NCI-H748 (cell line): Measurements from ENCODE around the gene EOLA2.
"Not testable (repeated sequence)": the region's sequence is repeated elsewhere in the genome, so short reads cannot be mapped to it uniquely, and the experiment has no call there.

Experiments used
- DNase-seq: peaks from one replicate; lab custom pipeline; 2025; ENCODE audit not compliant: unreplicated experiment; lab: John Stamatoyannopoulos, UW

Gene EOLA2

DNA sequence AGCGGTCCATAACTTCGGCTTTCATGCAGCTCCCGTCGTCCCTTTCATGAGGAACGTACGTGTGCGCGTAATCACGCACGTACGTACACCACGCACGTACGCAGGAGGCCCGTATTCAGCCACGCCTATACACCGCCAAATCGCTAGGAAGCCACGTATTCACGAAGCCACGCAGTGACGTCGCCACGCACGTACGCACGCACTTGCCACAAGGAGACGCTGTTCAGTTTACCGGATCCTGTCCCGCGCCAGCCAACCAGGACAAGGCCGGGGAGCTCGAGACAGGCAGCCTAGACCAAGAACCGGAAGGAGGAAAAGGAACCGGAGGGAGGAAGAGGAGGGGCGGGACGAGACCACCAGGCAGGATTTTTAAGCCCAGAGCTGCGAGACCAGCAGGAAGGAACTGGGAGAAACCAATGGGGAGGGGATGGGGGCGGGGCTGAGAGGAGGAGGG is at the start of gene EOLA2:
Gene EOLA2, minus strand, starts transcription at position 65 of the 454 bp plus-strand sequence. CDS start 4,617 bp downstream, outside the sequence.
- DNase-seq: peak; percentile 98

DNA sequence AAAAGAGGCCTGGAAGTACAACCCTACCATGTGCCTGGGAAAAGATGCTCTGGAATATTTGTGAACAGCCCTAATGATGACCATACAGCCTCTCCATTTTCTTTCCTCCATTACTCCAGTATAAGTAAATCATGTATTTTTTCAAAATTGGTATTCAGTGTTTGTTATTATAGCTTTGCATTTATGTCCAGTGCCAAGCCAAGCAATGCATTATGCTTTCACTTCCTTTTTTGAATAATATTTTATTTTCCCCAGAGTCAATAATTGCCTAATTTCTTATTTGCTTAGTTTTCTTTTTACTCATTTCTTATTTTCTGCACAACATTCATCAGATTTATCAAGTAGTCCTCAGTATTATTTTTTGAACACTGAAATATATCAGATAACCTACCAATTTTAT is 49.3 kb upstream of the EOLA2 start:
- DNase-seq: no peak

DNA sequence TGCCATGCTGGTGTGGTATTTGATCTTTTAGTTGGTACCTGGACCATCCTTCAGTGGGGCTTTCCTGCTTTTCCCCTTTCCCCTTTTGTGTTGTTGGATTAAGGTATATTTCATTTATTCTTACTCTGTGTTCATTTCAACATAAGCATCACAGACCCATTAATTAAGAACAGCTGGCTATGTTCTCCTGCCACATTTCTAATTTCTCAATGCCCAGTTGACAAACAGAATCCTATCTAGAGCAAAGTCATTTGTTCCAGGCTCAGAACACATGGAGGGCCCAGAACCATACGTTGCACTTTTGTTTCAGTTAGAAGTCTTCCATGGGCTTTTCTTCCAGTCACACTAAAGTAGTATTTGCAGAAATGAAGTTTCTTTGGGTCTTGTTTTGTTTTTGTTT is 46.1 kb upstream of the EOLA2 start:
- no peak for DNase-seq

DNA sequence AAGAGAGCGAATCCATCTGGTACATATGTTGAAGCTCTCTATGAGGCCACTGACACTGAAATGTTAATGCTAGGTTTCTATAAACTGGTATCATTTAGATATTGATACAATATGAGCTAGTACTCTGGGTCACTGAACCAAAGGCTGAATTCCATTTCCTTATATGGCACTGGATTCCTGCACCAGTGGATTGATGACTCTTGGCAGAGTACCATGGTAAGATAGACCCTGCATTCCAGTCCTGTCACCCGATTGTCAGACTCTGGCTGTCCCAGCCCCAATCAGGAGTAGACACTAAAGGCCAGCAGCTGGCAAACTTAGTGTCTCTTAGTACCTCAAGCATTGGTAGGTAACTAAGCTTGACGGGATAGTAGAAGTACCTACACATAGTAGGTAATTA is 44.0 kb upstream of the EOLA2 start:
- no peak for DNase-seq

DNA sequence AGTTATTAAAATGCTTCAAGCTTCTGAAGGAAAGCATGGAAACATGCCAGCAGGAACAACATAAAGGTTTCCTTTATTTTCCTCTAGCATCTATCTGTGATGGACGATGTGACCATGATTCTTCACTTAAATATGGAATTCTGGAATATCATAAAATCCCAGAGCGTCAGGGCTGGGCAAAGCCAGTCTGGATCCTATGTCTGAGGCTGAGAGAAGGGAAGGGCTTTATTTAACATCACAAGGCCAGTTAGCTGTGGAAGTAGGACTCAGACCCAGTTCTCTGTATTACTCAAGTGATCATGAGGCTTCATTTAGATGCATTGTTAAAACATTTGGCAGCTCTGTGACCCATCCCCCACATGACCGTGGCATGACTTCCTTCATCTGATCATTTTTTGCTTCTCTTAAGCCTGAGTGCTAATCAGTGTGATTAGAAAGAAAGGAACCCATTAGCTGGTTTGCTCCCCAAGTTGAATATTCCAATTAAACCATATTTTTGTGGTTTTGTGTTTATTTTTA is 40.9 kb upstream of the EOLA2 start:
- DNase-seq: no peak

DNA sequence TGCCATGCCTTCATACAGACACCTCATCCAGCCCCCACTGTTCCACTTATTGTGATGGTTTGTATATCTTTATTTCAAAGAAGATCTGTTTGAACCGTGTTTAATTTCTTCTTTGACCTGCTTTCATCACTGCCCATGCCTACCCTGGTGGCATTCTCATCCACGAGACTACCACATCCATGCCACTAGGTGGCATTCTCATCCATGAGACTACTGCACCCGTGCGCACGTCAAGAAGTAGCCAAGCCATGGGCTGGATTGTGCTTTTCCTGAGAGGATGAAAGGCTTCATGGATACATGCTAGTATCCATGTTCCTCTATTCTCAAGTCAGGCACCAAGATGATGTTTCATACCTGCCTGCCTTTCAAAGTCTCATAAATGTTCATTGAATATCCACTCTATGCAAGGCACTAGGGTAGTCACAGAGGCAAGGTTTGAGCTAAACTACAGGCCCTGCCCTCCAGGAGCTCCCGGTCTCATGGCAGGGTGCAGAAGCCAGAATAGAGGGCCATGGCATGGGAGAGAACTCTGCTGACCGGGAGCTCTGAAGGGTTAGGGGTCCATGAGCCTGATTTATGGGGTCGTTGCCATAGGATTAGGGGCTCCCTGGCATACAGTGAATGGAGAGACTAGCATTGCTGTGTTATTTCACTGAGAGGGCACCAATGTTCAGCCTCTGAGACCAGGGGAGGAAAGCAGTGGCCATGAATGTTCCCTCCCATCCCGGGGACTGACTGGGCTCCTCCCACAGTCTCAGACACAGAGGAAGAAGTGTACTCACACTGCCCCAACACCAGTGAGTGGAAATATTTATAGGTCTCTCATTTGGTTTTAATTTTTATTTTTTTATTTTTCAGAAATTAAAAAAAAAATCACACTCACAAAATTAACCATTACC is 24.8 kb upstream of the EOLA2 start:
- DNase-seq: peak; percentile 53

DNA sequence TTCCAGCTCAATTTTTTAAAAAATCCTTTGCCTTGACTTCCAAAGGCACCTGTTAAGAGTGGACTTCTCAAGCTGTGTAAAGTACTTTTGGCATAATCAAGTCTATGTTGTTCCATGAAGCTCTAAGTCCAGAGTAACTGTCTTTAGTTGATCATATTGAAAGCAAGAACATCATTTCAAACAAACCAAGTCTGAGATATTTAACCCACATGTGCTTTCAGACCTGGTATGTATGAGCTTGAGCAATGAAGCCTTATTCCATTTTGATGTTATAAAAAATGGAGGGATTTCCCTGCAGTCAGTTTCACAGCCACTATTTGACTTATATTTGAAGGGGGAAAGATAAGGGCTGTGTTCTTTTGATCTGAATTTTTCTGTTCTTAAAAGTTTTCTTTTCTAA is 23.7 kb upstream of the EOLA2 start:
- no peak for DNase-seq

DNA sequence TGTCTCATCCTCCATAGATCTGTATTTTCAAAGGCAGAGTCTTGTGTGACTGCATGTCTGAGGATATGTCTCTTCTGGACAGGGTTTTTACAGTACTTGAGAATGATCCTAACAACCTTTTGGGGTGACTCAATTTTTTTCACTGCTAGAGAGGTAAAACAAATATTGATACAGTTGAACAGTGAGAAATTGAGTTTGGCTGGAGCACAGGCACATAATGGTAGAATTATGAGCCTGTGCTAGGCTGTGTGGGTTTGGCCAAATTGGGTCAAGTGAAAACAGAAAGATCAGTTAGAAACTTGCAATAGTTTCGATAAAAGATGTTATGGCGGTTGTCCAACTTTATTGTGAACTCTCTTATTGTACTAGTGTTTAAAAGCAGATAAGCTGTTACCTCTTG is 23.3 kb upstream of the EOLA2 start:
- DNase-seq: no peak

DNA sequence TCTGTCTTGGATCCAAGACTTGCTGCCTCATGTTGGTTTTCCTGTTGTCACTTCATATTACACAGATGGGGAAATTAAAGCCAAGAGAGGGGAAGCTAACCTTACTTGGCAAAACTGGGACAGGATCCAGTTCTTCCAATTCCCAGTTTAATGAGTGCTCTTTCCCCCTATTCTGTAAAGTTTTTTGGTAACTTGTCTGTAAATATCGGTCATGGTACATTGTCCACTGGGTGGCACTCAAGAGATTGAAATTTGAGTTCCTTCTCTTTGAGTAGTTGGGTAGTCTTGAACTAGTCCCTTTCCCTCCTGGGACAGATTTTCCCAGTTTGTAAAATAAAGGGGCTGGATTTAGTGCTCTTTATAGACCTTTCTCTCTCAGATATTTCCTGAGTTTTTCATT is 12.4 kb upstream of the EOLA2 start:
- peak; percentile 16 for DNase-seq

DNA sequence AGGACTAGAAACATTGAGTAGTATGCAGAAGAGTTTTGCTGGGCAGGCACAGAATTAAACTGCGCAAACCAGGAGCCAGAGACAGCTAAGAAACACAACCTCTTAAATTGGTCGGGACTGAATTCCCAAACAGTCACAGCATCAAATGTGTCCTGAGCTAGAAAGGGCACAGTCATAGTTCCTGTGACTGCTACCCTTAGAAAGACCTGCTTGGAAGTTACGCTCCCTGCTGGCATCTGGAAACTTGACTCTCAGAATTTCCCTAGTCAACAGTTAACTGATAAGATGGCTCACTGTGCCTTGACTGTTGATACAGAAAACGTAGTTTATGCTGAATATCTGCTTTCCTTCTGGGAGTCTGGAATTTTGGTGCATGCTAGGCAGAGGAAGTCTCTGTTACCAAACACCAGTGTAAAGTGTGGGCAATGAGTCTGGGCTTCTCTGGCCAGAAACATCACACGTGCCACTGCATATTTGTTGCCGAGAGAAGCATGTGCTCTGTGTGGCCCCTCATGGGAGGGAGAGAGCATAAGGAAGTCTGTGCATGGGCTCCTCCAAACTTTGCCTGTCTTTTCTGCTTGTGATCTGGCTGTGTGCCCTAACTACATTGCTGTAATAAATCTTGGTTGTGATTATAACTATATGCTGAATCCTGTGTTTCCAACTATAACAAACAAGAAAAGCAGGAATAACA is 11.6 kb upstream of the EOLA2 start:
- DNase-seq: no peak

DNA sequence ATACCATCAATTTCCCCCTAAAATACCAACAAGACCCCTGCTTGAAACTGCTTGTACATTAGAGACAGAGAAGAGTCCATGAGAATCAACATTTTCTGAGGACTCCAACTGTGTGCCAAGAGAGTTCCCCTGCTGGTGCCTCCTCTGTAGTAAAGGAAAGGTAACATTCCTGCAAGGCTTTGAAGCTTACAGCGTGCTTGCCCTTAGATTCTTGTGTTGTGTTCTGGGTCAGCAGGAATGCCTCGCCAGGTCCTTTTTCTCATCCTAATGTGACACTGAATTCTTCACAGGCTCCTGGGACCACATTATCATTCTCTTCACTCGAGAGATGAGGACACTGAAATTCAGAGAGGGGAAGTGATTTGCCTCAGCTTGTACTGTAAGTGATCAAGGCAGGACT is 9.7 kb upstream of the EOLA2 start:
- no peak for DNase-seq

DNA sequence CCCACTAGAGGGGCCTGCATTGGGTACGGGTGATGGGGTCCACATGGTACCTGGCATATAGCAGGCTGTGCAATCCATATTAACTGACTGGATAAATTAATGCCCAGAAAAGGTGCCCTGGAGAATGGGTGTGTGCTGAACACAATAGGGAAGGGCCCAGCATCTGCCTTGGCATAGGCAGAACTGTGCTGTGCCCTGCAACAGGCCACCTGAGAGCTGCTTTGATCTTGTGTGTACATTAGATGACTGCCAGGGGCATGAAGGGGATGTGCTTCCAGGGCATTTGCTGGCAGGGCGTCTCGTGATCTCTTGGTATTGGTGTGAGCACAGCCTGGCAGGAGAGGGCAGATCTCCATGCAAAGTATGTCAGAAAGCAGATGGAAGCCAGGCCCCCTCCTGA is 8.6 kb upstream of the EOLA2 start:
- not testable (repeated sequence) for DNase-seq

DNA sequence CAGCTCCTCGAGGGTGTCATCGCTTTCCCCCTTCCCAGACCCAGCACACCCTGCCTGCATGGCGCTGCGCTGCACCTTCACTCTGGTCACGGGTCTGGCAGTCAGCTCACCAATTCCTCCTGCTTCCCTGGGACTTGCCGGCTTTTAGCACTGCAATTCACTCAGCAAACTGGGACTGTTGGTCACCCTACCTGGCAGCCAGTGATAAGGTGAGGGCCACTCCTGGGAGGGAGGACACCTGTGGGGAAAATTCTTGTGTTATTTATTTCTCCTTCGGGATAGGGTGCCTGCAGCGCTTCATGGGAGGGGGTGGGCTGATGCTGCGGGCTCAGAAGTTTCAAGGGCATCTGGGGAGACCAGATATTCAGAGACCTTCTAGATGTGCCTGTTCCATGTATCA is 7.5 kb upstream of the EOLA2 start:
- DNase-seq: not testable (repeated sequence)

DNA sequence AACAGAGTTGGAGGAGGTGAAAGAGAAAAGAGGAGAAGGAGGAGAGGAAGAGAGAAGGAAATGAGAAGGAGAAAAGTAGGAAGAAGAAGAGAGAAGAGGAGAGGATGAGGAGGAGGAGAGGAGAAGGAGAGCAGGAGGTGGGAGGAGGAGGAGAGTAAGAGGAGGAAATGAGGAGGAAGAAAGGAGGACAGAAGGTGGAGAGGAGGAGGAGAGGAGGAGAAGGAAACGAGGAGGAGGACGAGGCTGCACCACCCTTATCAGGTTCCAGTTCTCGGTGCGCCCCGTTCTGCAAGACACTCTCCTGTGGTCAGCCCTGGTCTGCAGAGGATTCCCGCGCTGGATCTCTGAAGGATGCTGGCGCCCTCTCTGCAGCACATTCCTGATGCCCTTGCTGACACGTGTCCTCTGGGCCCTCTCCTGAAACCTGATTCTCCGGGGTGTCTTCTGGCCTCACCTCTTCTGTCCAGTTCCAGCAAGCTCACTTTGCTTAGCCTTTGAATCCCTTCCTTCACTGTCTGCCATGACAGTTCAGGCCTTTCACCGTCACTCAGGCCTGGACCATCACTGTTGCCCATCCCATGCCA is 6.9 kb upstream of the EOLA2 start:
- not testable (repeated sequence) for DNase-seq

DNA sequence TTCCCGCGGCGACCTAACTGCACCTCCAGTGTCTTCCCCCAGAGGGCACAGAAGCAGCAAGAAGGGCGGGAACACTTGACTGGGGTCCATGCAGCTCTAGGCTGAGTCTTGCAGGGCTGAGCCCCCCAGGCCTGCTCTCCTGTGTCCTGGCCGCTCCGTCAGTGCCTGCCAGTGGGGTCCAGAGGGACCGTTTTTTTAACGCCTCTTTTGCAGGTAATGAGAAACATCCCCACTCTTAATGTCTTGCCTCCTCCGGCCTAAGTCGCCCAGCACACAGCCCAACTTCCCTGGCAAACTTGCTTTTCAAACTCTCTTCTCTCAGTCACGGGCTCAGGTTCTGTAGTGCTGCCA is 2.4 kb upstream of the EOLA2 start:
- DNase-seq: not testable (repeated sequence)

DNA sequence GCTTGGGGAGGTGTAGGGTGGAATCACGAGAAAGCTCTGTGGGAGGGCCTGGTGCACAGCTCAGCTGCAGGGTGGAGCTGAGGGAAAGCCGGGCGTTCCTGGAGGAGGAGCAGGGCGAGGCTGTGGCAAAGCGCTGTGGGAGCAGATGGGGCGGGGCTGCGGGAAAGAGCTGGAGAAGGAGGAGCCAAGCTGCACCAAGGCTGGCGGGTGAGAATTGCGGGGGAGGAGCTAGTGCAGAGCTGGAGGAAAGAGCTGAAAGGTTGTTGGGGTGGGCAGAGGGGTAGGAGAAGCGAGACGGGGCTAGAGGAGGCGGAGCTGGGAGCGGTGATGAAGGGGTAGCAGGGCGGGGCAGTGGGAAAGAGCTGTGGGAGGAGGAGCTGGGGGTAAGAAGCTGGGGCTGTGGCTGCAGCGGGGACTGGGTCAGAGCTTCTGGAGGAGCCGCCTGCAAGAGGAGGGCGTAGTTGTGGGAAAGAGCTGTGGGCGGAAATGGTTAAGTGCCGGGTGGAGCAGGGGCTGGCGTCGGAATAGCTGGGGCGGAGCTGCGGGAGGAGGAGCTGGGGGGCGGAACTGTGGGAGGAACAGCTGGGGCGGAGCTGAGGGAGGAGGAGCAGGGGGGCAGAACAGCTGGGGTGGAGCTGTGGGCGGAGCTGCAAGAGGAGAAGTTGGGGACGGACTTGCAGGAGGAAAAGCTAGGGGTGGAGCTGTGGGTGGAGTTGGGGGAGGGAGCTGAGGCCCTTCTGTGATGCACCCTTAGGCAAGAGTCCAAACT is 1.8 kb upstream of the EOLA2 start:
- peak; percentile 94 for DNase-seq

DNA sequence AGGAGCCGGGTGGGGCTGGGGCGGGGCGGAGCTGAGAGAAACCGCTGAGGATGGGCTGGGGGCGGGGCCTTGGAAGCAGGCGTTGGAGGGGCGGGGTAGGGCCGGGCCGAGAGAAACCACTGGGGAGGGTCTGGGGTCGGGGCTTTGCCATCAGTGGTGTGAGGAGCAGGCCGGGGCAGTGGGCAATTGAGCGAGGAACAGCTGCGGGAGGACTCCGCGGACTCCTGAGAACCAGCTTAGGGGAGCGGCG is 1.3 kb upstream of the EOLA2 start:
- DNase-seq: no peak

DNA sequence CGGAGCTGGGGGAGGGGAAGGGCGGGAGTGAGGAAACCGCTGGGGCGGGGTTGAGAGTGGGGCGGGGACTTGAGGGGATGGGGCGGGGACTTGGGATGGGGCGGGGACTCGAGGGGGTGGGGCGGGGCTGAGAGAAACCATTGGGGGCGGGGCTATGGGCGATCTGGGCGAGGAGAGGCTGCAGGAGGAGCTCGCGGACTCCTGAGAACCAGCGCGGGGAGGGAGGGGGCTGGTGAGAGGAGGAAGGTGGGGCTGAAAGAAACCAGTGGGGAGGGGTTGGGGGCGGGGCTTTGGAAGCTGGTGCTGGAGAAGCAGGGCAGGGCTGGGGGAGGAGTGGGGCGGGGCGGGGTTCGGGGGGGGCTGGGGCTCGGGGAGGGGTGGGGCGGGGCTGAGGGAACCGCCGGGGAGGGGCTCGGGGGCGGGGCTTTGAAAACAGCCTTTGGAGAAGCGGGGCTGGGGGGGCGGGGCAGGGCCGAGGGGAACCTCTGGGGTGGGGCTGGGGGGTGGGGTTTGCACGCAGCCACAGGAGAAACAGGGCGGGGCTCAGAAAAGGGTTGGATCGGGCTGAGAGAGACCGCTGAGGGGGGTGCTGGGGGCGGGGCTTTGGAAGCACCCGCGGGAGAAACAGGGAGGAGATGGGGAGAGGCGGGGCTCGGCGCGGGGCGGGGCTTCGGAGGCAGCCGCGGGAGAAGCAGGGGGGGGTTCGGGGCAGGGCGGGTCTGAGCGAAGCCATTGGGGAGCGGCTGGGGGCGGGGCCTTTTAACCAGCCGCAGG is 777 bp upstream of the EOLA2 start:
- peak; percentile 90 for DNase-seq

DNA sequence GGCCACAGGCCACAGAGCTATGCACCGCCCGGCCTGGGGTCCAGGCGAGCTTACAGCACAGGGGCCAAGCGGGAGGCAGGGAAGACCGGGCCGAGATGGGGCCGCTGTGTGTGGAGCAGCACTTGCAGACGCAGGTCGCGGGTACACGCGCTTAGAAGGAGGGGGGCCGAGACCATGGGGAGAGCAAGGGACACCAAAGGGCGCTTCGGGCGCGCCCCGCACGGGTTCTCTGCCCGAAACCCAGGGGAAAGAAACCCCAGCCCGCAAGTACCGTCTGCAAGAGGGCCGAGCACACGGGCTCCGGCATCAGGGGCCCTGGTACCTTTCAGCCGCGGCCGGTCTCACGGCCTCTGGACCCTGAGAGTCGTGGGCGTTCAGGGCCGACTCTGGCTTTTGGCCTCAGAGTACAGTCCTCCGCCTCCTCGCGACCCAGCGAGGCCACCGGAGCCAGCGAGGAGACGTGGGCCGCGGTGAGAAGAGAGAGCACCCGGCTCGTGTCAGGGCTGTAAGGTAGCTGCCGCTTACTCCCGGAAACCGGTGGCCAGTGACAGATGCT is 342 bp downstream of the EOLA2 start:
- DNase-seq: peak; percentile 41

DNA sequence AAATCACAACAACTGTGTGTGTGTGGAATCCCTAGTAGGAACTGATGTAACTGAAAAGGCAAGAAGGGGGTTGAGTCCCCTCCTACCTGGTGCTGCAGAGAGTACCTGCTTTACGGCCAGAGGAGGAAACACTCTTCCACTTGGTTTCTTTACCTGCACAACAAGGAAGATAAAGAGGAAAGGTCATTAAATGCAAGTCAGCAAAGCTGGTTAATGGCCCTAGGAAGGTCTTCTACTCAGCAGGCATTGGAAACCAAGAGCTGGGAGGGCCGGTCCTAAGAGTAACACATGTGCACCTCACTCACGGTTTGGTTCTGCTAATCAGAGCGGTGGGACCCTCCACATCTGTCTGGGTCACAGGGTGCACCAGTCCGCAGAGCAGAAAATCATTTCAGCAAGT is 963 bp downstream of the EOLA2 start:
- not testable (repeated sequence) for DNase-seq
